HG03280 (cell line): ENCODE results near the gene IFI27L1.
A peak's percentile ranks its signal among the peaks of the same experiment; 100 is the strongest.

Experiments used
- ATAC-seq: cut with Tn5 transposase; IDR thresholded peaks from one replicate; pipeline ENCODE4 v1.9.1; 2021; ENCODE audit warnings: mild to moderate bottlenecking, moderate library complexity; ENCODE audit not compliant: unreplicated experiment

The IFI27L1 gene

GRCh38 chr14:94080621-94081385 lies at the start of gene IFI27L1, which contains the start of gene DDX24:
TSS of gene IFI27L1 (plus strand) at chr14:94081310. CDS start at chr14:94096938, 15,628 bp downstream.
TSS of gene DDX24 (minus strand) at chr14:94081202. CDS start at chr14:94079742, 1,460 bp downstream.
- peak; percentile 99 for ATAC-seq

GRCh38 chr14:94031883-94032279 lies 49.2 kb upstream of the IFI27L1 start:
- ATAC-seq: no peak

DNA sequence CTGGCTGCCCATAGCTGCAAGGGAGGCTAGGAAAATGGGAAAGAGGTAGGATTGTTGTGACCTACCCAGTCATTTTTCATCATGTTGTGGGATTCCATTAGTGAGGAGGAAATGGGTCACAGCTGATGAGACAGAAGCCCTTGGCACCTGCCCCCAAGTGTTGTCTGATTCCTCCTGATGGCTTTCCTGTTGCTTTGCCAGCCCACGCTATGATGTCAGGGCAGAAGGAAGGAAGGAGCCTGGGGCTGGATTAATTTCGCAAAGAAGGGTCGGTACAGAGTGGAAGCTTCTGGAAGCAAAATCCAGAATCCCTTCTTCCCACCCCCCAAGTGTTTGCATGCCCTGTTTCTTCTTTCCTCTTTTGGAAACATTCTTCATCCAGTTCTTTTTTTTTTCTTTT lies 46.2 kb upstream of the IFI27L1 start:
- no peak for ATAC-seq

- ATAC-seq: peak; percentile 92
These were observed 44.6 kb upstream of the IFI27L1 start for GRCh38 chr14:94036313-94037167.

GRCh38 chr14:94037954-94038353 lies 43.2 kb upstream of the IFI27L1 start:
- ATAC-seq: no peak

DNA sequence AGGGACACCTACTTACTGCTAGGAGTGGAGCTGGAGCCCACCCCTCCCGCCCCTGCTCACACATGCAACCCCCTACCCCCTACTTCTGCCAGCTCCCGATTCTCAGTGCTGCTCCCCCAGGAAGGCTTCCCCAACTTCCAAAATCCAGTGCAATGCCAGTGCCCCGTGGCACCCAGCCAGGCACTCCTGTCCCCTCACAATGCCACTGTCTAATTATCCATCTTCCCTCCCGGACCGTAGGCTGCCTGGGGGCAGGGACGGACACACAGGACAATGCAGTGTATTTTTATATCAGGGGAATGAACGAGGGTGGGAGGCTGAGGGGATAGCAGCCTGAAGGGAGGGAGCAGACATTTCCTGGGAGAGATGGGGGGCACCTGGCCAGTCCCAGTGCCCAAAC lies 42.6 kb upstream of the IFI27L1 start:
- ATAC-seq: no peak

GRCh38 chr14:94038921-94039629 lies 42.0 kb upstream of the IFI27L1 start:
- ATAC-seq: no peak

- no peak for ATAC-seq
These were observed 40.9 kb upstream of the IFI27L1 start for GRCh38 chr14:94040247-94040646.

GRCh38 chr14:94040796-94041195 lies 40.3 kb upstream of the IFI27L1 start:
- ATAC-seq: no peak

- ATAC-seq: no peak
These were observed 39.4 kb upstream of the IFI27L1 start for GRCh38 chr14:94041551-94042346.

- ATAC-seq: no peak
These were observed 38.5 kb upstream of the IFI27L1 start for GRCh38 chr14:94042433-94043091.

- ATAC-seq: no peak
These were observed 37.9 kb upstream of the IFI27L1 start for GRCh38 chr14:94043111-94043755.

GRCh38 chr14:94043756-94044475 lies 37.2 kb upstream of the IFI27L1 start:
- no peak for ATAC-seq

DNA sequence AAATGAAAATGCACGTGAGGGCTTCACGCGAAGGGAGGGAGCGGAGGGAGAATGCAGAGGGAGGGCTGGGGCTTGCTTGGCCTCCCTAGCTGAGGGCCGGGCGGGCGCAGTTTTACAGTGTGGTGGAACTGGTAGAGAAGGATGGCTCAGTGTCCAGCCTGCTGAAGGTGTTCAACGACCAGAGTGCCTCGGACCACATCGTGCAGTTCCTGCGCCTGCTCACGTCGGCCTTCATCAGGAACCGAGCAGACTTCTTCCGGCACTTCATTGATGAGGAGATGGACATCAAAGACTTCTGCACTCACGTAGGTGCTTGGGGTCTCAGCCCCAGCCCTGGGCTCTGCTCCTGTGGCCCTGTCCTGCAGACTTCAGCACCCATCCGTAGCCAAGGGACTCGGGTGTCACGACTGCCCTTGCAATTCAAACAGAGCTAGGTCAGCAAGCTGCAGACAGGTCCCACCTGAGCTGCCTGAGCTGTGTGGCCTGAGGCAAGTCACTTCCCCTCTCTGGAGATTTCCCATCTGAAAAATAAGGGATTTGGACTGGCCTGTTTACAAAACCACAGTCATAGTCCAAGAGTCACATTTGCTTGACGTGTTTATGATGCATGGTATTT lies 36.5 kb upstream of the IFI27L1 start:
- ATAC-seq: no peak

DNA sequence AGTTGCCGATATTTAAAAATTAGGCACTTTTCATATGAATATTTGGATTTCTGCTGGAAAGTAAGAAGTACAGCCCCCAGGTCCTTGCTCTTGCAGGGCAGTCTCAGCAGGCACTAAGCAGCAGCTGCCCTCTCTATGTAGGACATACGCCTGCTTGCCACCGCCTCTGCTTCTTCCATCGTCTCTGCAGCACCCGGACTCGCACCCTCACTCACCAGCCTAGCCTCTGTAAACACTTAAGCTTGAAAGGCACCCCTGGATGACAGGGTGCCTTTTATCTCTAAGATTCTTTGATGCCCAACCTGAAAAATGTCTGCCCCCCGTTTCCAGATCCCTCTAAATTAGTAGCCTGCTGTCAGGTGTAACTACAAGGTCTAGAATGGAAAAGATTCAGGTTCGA lies 36.0 kb upstream of the IFI27L1 start:
- ATAC-seq: no peak

GRCh38 chr14:94045563-94046345 lies 35.4 kb upstream of the IFI27L1 start:
- ATAC-seq: no peak

GRCh38 chr14:94046696-94047250 lies 34.3 kb upstream of the IFI27L1 start:
- no peak for ATAC-seq
